Measurements from ENCODE around the gene RFX2. TPM values are rescaled to one million over a fixed set of nuclear protein-coding genes. Genes with fewer than 3 reads are reported as not detected.
A peak's percentile ranks its signal among the peaks of the same experiment; 100 is the strongest.

Gene RFX2
- total RNA-seq, 1 donor from 2014 or later = 20.9 TPM

DNA sequence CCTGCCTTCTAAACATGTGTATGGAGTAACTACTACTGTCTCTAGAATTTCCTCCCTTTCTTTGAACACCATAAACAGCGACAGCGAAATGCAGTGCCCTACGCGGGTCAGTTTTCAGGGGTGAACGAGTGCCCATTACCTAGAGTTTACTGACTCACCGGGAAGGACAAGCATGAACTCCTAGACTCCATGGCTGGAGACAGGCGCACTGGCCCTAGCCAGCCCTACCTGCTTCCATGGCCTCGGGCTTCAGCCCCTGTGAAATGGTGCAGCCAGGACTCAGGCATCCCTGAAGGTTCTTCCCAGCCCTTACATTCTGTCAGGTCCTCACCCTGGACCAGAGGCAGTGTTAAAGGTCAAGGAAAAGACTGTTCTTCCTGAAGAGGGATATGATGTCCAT, 140.8 kb downstream of the RFX2 start:
- H3K4me3 ChIP-seq = no peak overlapping the region
- ATAC-seq (no peak), DNase-seq (peak; percentile 33)
- intact Hi-C loops (cut with DNase I) = no loop called here
- H3K4me1 ChIP-seq = peaks cover 68% of the 10 kb centered on the region
- no peaks in the 10 kb centered on the region for H3K9me3 ChIP-seq
- H3K27me3 ChIP-seq (ENCODE audit: low read depth) = no peaks in the 10 kb centered on the region
- TF ChIP-seq, protein P1, sequence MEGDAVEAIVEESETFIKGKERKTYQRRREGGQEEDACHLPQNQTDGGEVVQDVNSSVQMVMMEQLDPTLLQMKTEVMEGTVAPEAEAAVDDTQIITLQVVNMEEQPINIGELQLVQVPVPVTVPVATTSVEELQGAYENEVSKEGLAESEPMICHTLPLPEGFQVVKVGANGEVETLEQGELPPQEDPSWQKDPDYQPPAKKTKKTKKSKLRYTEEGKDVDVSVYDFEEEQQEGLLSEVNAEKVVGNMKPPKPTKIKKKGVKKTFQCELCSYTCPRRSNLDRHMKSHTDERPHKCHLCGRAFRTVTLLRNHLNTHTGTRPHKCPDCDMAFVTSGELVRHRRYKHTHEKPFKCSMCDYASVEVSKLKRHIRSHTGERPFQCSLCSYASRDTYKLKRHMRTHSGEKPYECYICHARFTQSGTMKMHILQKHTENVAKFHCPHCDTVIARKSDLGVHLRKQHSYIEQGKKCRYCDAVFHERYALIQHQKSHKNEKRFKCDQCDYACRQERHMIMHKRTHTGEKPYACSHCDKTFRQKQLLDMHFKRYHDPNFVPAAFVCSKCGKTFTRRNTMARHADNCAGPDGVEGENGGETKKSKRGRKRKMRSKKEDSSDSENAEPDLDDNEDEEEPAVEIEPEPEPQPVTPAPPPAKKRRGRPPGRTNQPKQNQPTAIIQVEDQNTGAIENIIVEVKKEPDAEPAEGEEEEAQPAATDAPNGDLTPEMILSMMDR (IDR thresholded peaks at IDR 0.05) = no peak
- H3K36me3 ChIP-seq = peaks cover 31% of the 10 kb centered on the region
- H3K27ac ChIP-seq = peak overlapping the region; percentile 66

DNA sequence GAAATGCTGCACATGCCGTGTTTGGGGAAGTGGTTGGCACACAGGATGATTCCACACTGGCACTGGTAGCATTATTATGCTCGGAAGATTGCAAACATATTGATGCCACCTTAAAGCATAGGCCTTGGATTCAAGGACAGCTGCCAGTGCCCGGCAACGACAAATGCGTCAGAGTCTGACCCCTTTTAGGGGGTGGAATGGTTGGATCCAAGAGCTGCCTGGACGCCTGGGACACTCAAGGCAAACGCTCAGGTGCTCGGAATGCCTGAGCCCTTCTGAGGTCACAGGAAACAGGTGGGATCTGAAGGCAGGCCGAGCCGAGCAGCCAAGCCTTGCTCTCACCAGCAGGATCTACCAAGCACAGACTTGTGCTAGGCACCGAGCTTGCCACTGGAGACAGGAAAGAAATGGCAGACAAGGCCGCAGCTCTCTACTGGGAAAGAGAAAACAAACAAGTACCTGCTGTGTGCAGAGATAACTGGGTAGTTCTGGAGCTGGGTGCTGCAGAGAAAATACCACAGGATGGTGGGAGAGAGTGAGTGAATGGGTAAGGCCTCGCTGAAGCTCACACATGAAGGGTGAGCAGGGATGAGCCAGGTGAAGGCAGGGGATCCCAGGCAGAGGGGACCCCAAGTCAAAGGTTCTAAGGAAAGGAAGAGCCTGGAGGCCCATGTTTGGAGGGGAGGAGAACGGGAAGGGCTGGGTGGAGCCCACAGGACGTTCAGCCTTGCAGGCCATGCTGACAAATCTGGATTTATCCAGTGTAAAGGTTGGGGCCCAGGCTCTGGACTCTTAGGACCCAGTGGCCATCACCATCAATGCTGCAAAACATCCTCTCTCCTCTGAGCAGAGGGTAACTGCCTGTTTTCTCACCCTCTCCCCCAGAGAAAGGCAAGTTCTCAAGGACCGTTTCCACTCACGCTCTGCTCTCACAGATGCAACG, 141.6 kb downstream of the RFX2 start:
- peak; percentile 67 to 70 for ATAC-seq
- H3K9me3 ChIP-seq = no peaks in the 10 kb centered on the region
- H3K27me3 ChIP-seq (ENCODE audit: low read depth) = no peaks in the 10 kb centered on the region
- H3K36me3 ChIP-seq = peaks cover 23% of the 10 kb centered on the region
- peak; percentile 56 for DNase-seq
- peak overlapping the region; percentile 9 for H3K4me3 ChIP-seq
- peak overlapping the region; percentile 66 for H3K27ac ChIP-seq
- H3K4me1 ChIP-seq = peaks cover 68% of the 10 kb centered on the region
- intact Hi-C loops (cut with DNase I) = no loop called here
- TF ChIP-seq, protein P1 (IDR thresholded peaks at IDR 0.05) = no peak

DNA sequence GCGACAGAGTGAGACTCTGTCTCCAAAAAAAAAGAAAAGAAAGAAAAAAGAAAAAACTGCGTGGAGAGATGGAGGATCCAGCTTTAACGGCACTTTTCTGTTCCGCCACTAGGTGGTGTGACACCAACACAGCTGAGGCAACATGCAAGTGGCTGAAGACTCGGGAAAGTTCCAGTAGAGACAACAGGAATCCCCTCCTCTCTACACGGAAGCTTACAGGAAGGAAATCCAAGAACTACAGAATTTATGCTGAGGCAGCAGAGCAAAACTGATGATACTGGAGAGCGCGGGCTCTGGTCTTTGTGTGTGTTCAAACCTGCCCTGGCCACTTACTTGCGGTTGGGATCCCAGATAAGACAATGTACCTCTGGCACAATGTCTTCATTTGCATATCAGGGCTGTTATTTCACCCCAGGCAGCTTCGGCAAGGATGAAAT, 142.3 kb downstream of the RFX2 start:
- Histone ChIP-seq H3K9me3 (no peaks in the 10 kb centered on the region), H3K27ac (peak overlapping the region; percentile 66), H3K27me3 (ENCODE audit: low read depth) (no peaks in the 10 kb centered on the region), H3K4me1 (peaks cover 75% of the 10 kb centered on the region), H3K36me3 (peaks cover 16% of the 10 kb centered on the region), H3K4me3 (peak overlapping the region; percentile 9)
- intact Hi-C loops (cut with DNase I) = no loop called here
- TF ChIP-seq, protein P1 (IDR thresholded peaks at IDR 0.05) = peak; percentile 88
- DNase-seq = peak; percentile 25
- peak; percentile 77 to 79 for ATAC-seq

DNA sequence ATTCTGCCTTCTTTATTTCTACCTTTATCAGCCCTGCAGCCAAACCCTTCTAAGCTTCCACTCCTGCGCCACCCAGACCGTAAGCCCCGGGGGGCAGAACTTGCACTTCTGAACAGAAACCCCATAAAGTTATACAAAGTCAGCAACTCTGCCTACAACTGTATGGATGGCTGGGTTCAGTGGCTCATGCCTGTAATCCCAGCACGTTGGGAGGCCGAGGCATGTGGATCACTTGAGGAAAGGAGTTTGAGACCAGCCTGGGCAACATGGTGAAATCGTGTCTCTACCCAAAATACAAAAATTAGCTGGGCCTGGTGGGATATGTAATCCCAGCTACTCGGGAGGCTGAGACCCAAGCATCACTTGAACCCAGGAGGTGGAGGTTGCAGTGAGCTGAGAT, 142.7 kb downstream of the RFX2 start:
- Histone ChIP-seq H3K4me3 (no peak overlapping the region), H3K27me3 (ENCODE audit: low read depth) (no peaks in the 10 kb centered on the region), H3K9me3 (no peaks in the 10 kb centered on the region), H3K36me3 (peaks cover 15% of the 10 kb centered on the region), H3K27ac (peak overlapping the region; percentile 66), H3K4me1 (peaks cover 75% of the 10 kb centered on the region)
- DNase-seq (peak; percentile 10), ATAC-seq (no peak)
- TF ChIP-seq, protein P1 (IDR thresholded peaks at IDR 0.05) = no peak
- intact Hi-C loops (cut with DNase I) = no loop called here

DNA sequence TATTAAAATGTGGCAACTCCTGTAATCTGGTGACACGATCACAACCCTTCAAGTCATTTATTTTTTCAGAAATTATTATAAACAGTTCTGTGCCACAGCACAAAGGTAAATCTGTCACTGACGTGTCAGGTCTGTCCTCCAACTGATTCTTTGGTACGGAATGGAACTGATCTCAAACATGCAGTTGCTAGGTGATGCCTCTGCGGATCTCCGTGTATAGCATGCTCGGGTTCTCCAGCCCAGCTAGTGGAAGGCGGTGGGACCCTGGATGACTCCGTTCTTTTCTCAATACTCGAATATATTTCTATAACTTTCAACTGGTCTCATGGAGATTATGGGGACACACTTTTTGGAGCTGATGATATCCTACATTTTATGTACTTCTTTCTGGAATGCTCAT, 143.4 kb downstream of the RFX2 start:
- Histone ChIP-seq H3K27ac (peak overlapping the region; percentile 73), H3K4me3 (no peak overlapping the region), H3K4me1 (peaks cover 78% of the 10 kb centered on the region), H3K9me3 (no peaks in the 10 kb centered on the region), H3K36me3 (peaks cover 11% of the 10 kb centered on the region), H3K27me3 (ENCODE audit: low read depth) (no peaks in the 10 kb centered on the region)
- DNase-seq (no peak), ATAC-seq (no peak)
- intact Hi-C loops (cut with DNase I) = no loop called here
- TF ChIP-seq, protein P1 (IDR thresholded peaks at IDR 0.05) = no peak

Measured in lower lobe of right lung (tissue), 2 donors.